ENCODE data around the gene HECW1. TPM values are rescaled to one million over a fixed set of nuclear protein-coding genes. Genes with fewer than 3 reads are reported as not detected.
A peak's percentile ranks its signal among the peaks of the same experiment; 100 is the strongest.
"Not testable (repeated sequence)": the region's sequence is repeated elsewhere in the genome, so short reads cannot be mapped to it uniquely, and the experiment has no call there.

HECW1 gene
- polyA plus RNA-seq, 1 donor (not counting 4 experiments of a cell fraction or from before 2014, with no cell fraction given): not detected

DNA sequence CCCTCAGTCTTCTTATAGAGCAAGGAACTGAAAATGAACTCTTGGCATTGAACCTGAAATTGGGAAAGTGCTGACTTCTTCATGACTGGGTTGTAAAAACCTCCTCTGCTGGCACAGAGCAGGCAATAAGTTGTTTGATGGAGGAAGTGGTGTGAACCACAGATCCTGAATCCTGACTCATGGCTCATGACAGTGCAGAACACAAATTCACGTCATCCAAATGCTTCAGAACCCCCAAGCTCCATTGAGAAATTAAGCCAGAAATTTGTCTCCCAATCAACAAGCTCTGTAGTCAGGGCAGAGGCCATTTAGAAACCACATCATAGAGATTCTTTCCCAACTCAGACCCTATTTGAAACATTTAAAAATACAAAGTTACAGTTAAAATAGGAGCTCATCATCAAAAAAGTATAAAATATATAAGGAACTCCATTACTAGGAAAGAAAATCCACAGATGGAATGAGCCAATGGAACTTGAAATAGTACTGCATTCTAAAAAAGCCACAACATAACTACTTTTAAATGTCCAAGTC is 460.1 kb downstream of the HECW1 start:
- H2AFZ ChIP-seq (ENCODE audit: control insufficient read depth, low read length): no peak overlapping the region
- no peak for TF ChIP-seq CTCF (optimal IDR thresholded peaks at IDR 0.05 in 1 of 3, IDR thresholded peaks at IDR 0.05 in 1 of 3, conservative IDR thresholded peaks at IDR 0.05 in 1 of 3; ENCODE audit: extremely low read depth in 1 of 3, insufficient read depth in 2 of 3, low read length in 3 of 3)
- TF ChIP-seq EZH2 (IDR thresholded peaks at IDR 0.05; ENCODE audit: low read length): no peak

DNA sequence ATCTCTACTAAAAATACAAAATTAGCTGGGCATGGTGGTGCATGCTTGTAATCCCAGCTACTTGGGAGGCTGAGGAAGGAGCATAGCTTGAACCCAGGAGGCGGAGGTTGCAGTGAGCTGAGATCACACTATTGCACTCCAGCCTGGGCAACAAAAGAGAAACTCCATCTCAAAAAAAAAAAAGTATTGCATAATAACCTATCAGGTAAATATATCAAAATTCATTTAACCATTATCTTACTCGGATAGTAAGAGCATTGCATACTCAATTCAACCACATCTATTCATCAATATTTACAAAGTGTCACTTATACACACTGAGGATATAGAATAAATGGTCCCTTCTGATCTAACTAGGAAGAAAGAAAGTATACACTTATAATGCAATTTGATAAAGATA is 461.4 kb downstream of the HECW1 start:
- H3K36me3 ChIP-seq (ENCODE audit: control insufficient read depth in 2 of 2, extremely low read depth in 1 of 2, insufficient read depth in 2 of 2, low read length in 2 of 2); H3K4me3 ChIP-seq (ENCODE audit: control insufficient read depth in 2 of 3, extremely low read depth in 1 of 3, insufficient read depth in 2 of 3, low read depth in 1 of 3, low read length in 3 of 3); H3K27ac ChIP-seq (ENCODE audit: control insufficient read depth, insufficient read depth, low read length); H3K79me2 ChIP-seq (ENCODE audit: control insufficient read depth, insufficient read depth, low read length); dilution Hi-C loops (cut with MboI; ENCODE audit: extremely low pct_ligation_motif_present, low sequenced_read_pairs); H3K9me1 ChIP-seq (ENCODE audit: control insufficient read depth, extremely low read depth, insufficient read depth, low read length); H3K4me2 ChIP-seq (ENCODE audit: control insufficient read depth, extremely low read depth, insufficient read depth, low read depth, low read length); DNase-seq (ENCODE audit: low read depth, low spot score); H3K27me3 ChIP-seq (ENCODE audit: control insufficient read depth, extremely low read depth, insufficient read depth, low read length); H4K20me1 ChIP-seq (ENCODE audit: control insufficient read depth, extremely low read depth, insufficient read depth, low read length); H3K9ac ChIP-seq (ENCODE audit: control insufficient read depth, extremely low read depth, insufficient read depth, low read length); H3K9me3 ChIP-seq (ENCODE audit: control insufficient read depth, low read depth, low read length); H2AFZ ChIP-seq (ENCODE audit: control insufficient read depth, low read length); FAIRE-seq: not testable (repeated sequence)
- peaks cover 44% of the 10 kb centered on the region for H3K4me1 ChIP-seq (ENCODE audit: control insufficient read depth, extremely low read depth, insufficient read depth, low read length)

More for the DNA sequence above, 460.1 kb downstream of the HECW1 start:
- H3K9me1 ChIP-seq (ENCODE audit: control insufficient read depth, extremely low read depth, insufficient read depth, low read length): no peaks in the 10 kb centered on the region
- H3K36me3 ChIP-seq (ENCODE audit: control insufficient read depth in 2 of 2, extremely low read depth in 1 of 2, insufficient read depth in 2 of 2, low read length in 2 of 2): no peaks in the 10 kb centered on the region
- H3K27me3 ChIP-seq (ENCODE audit: control insufficient read depth, extremely low read depth, insufficient read depth, low read length): no peaks in the 10 kb centered on the region
- peak overlapping the region; percentile 29 for H3K9ac ChIP-seq (ENCODE audit: control insufficient read depth, extremely low read depth, insufficient read depth, low read length)
- peaks cover 49% of the 10 kb centered on the region for H3K4me1 ChIP-seq (ENCODE audit: control insufficient read depth, extremely low read depth, insufficient read depth, low read length)
- H3K4me2 ChIP-seq (ENCODE audit: control insufficient read depth, extremely low read depth, insufficient read depth, low read depth, low read length): no peak overlapping the region
- dilution Hi-C loops (cut with MboI; ENCODE audit: extremely low pct_ligation_motif_present, low sequenced_read_pairs): no loop called here
- no peaks in the 10 kb centered on the region for H3K9me3 ChIP-seq (ENCODE audit: control insufficient read depth, low read depth, low read length)
- FAIRE-seq (peak; percentile 98), DNase-seq (ENCODE audit: low read depth, low spot score) (peak; percentile 81)
- H3K79me2 ChIP-seq (ENCODE audit: control insufficient read depth, insufficient read depth, low read length): no peaks in the 10 kb centered on the region
- H4K20me1 ChIP-seq (ENCODE audit: control insufficient read depth, extremely low read depth, insufficient read depth, low read length): no peaks in the 10 kb centered on the region
- H3K4me3 ChIP-seq (ENCODE audit: control insufficient read depth in 2 of 3, extremely low read depth in 1 of 3, insufficient read depth in 2 of 3, low read depth in 1 of 3, low read length in 3 of 3): no peak overlapping the region
- peak overlapping the region; percentile 80 for H3K27ac ChIP-seq (ENCODE audit: control insufficient read depth, insufficient read depth, low read length)

DNA sequence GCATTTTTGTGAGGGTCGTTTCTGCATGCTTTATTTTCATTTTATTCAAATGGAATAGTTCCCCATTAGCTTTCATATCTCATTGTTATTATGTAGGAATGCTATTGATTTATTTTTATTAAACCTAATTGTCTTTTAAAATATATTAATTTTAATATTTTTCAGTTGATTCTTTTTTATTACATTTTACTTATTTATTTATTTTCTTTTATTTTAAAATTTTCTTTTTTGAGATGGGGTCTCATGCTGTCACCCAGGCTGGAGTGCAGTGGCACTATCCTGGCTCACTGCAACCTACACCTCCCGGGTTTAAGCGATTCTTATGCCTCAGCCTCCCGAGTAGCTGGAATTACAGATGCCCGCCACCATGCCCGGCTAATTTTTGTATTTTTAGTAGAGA is 463.1 kb downstream of the HECW1 start:
- dilution Hi-C loops (cut with MboI; ENCODE audit: extremely low pct_ligation_motif_present, low sequenced_read_pairs): no loop called here

More for the DNA sequence above, 463.1 kb downstream of the HECW1 start:
- no peaks in the 10 kb centered on the region for H3K9me1 ChIP-seq (ENCODE audit: control insufficient read depth, extremely low read depth, insufficient read depth, low read length)
- H4K20me1 ChIP-seq (ENCODE audit: control insufficient read depth, extremely low read depth, insufficient read depth, low read length): no peaks in the 10 kb centered on the region
- no peak overlapping the region for H3K27ac ChIP-seq (ENCODE audit: control insufficient read depth, insufficient read depth, low read length)
- H3K4me3 ChIP-seq (ENCODE audit: control insufficient read depth in 2 of 3, extremely low read depth in 1 of 3, insufficient read depth in 2 of 3, low read depth in 1 of 3, low read length in 3 of 3): no peak overlapping the region
- no peaks in the 10 kb centered on the region for H3K27me3 ChIP-seq (ENCODE audit: control insufficient read depth, extremely low read depth, insufficient read depth, low read length)
- no peak overlapping the region for H3K9ac ChIP-seq (ENCODE audit: control insufficient read depth, extremely low read depth, insufficient read depth, low read length)
- TF ChIP-seq CTCF (optimal IDR thresholded peaks at IDR 0.05 in 1 of 3, IDR thresholded peaks at IDR 0.05 in 1 of 3, conservative IDR thresholded peaks at IDR 0.05 in 1 of 3; ENCODE audit: extremely low read depth in 1 of 3, insufficient read depth in 2 of 3, low read length in 3 of 3): no peak
- TF ChIP-seq EZH2 (IDR thresholded peaks at IDR 0.05; ENCODE audit: low read length): no peak
- peaks cover 0 to 2% of the 10 kb centered on the region in 2 experiments for H3K36me3 ChIP-seq (ENCODE audit: control insufficient read depth in 2 of 2, extremely low read depth in 1 of 2, insufficient read depth in 2 of 2, low read length in 2 of 2)
- no peak overlapping the region for H3K4me2 ChIP-seq (ENCODE audit: control insufficient read depth, extremely low read depth, insufficient read depth, low read depth, low read length)
- H2AFZ ChIP-seq (ENCODE audit: control insufficient read depth, low read length): no peak overlapping the region
- FAIRE-seq (no peak), DNase-seq (ENCODE audit: low read depth, low spot score) (no peak)
- H3K4me1 ChIP-seq (ENCODE audit: control insufficient read depth, extremely low read depth, insufficient read depth, low read length): peaks cover 28% of the 10 kb centered on the region
- no peaks in the 10 kb centered on the region for H3K79me2 ChIP-seq (ENCODE audit: control insufficient read depth, insufficient read depth, low read length)
- H3K9me3 ChIP-seq (ENCODE audit: control insufficient read depth, low read depth, low read length): no peaks in the 10 kb centered on the region

Data from keratinocyte (primary cell).